Transverse colon (tissue), 3 donors: ENCODE data around the gene DAP3.
"Not testable (repeated sequence)": the region's sequence is repeated elsewhere in the genome, so short reads cannot be mapped to it uniquely, and the experiment has no call there.

Source experiments
- POLR2A ChIP-seq: fragments of 450-650 bp; IDR thresholded peaks from one replicate; pipeline ENCODE4 v1.6.1; 2016; ENCODE audit warnings: antibody characterized with exemption, mild to moderate bottlenecking, moderate library complexity
- POLR2AphosphoS5 ChIP-seq, 3 donors: sonication (generic); formaldehyde crosslinking; IDR thresholded peaks; one replicate each; pipeline ENCODE4 v1.6.1; 2016; ENCODE audit warnings: antibody characterized with exemption in 3 of 3

- TF ChIP-seq POLR2A; POLR2AphosphoS5 (IDR thresholded peaks at IDR 0.05): not testable (repeated sequence)
These were observed 75.1 kb downstream of the DAP3 start for GRCh38 chr1:155763989-155764388.
